HepG2 (cell line): ENCODE data around the gene RPL35A. TPM values are rescaled to one million over a fixed set of nuclear protein-coding genes. Genes with fewer than 3 reads are reported as not detected.
A peak's percentile ranks its signal among the peaks of the same experiment; 100 is the strongest.

ENCODE experiments used
- FOXJ3 ChIP-seq: sonication (generic); formaldehyde crosslinking; IDR thresholded peaks from 2 replicates; pipeline ENCODE4 v1.4.0; 2020; ENCODE audit warnings: missing genetic modification reagents, mild to moderate bottlenecking, borderline replicate concordance
- GABPB1 ChIP-seq: IDR thresholded peaks from 2 replicates; pipeline ENCODE4 v1.6.1; 2016; ENCODE audit warnings: mild to moderate bottlenecking, missing genetic modification reagents, moderate library complexity, missing compliant biosample characterization
- JUND ChIP-seq: sonication (generic); formaldehyde crosslinking; IDR thresholded peaks from 2 replicates; pipeline ENCODE4 v1.8.0; 2022; ENCODE audit warnings: mild to moderate bottlenecking, missing genetic modification reagents
- NCOA2 ChIP-seq: sonication (generic); formaldehyde crosslinking; IDR thresholded peaks from 2 replicates; pipeline ENCODE4 v1.8.0; 2022; ENCODE audit warnings: inconsistent platforms
- ZBTB7B ChIP-seq: sonication (generic); formaldehyde crosslinking; IDR thresholded peaks from 2 replicates; pipeline ENCODE4 v1.4.0; 2020; ENCODE audit warnings: missing genetic modification reagents
- ZNF274 ChIP-seq: sonication (generic); formaldehyde crosslinking; IDR thresholded peaks from 2 replicates; pipeline ENCODE4 v1.5.1; 2020; ENCODE audit warnings: mild to moderate bottlenecking, missing genetic modification reagents
- ZNF337 ChIP-seq: sonication (generic); formaldehyde crosslinking; IDR thresholded peaks from 2 replicates; pipeline ENCODE4 v1.5.1; 2020; ENCODE audit warnings: missing genetic modification reagents, low read depth, mild to moderate bottlenecking, borderline replicate concordance
- ZNF543 ChIP-seq: sonication (generic); formaldehyde crosslinking; IDR thresholded peaks from 2 replicates; pipeline ENCODE4 v1.4.0; 2020; ENCODE audit warnings: mild to moderate bottlenecking, missing genetic modification reagents
- ZNF552 ChIP-seq: sonication (generic); formaldehyde crosslinking; IDR thresholded peaks from 2 replicates; pipeline ENCODE4 v1.9.0; 2022; ENCODE audit warnings: missing genetic modification reagents, mild to moderate bottlenecking, borderline replicate concordance
- ZNF768 ChIP-seq: sonication (generic); formaldehyde crosslinking; IDR thresholded peaks from 2 replicates; pipeline ENCODE4 v1.4.0; 2020; ENCODE audit warnings: missing genetic modification reagents
- ZNF772 ChIP-seq: sonication (generic); formaldehyde crosslinking; IDR thresholded peaks from 2 replicates; pipeline ENCODE4 v1.5.0; 2020; ENCODE audit warnings: mild to moderate bottlenecking, missing genetic modification reagents
- ZNF878 ChIP-seq: sonication (generic); formaldehyde crosslinking; IDR thresholded peaks from 2 replicates; pipeline ENCODE4 v1.8.1; 2023; ENCODE audit warnings: mild to moderate bottlenecking, missing genetic modification reagents, moderate library complexity
- ZNF883 ChIP-seq: sonication (generic); formaldehyde crosslinking; IDR thresholded peaks from 2 replicates; pipeline ENCODE4 v1.5.1; 2020; ENCODE audit warnings: mild to moderate bottlenecking, missing genetic modification reagents; ENCODE audit errors: not compliant biosample characterization
- polyA plus RNA-seq, 8 experiments: library from polyadenylated mRNA; depleted of rRNA in 3 of 8; stranded (reverse) in 7 of 8; unstranded in 1 of 8; fragments of >200 nt; fragmentation: Illumina TruSeq in 4 of 8; extraction: Trizol in 4 of 8; gene quantifications; 2 replicates each; pipeline versions ENCODE4 v1.2.1 to v1.2.3, GENCODE V29; 2011 to 2016; ENCODE audit warnings: low read depth in 4 of 8, missing spikeins in 1 of 8, mixed read lengths in 1 of 8; ENCODE audit not compliant: insufficient read depth in 1 of 8
- total RNA-seq, 5 experiments: library from RNA; depleted of rRNA; stranded (reverse); fragments of >200 nt; fragmentation: Illumina TruSeq; extraction: Trizol; gene quantifications; 2 replicates each; pipeline ENCODE4 v1.2.3, GENCODE V29; 2016; ENCODE audit warnings: low read depth in 1 of 5
- TF ChIP-seq, protein P1 (sequence below): IDR thresholded peaks from 2 replicates; pipeline ENCODE4 v1.6.1; 2012; ENCODE audit warnings: low read depth, low read length, improper control_type of control experiment
- TF ChIP-seq, protein P2 (sequence below): sonication (generic); formaldehyde crosslinking; IDR thresholded peaks from 2 replicates; pipeline ENCODE4 v1.8.0; 2022; ENCODE audit warnings: mild to moderate bottlenecking, missing genetic modification reagents, borderline replicate concordance
- TF ChIP-seq, protein P3 (sequence below): sonication (generic); formaldehyde crosslinking; IDR thresholded peaks from 2 replicates; pipeline ENCODE4 v1.4.0; 2020; ENCODE audit warnings: missing genetic modification reagents
- TF ChIP-seq, protein P4 (sequence below): sonication (generic); formaldehyde crosslinking; IDR thresholded peaks from 2 replicates; pipeline ENCODE4 v1.5.1; 2020; ENCODE audit warnings: missing genetic modification reagents, mild to moderate bottlenecking, borderline replicate concordance
- TF ChIP-seq, protein P5 (sequence below): IDR thresholded peaks from 2 replicates; pipeline ENCODE4 v1.6.1; 2016; ENCODE audit warnings: missing biosample characterization, missing genetic modification reagents, low read depth

RPL35A gene
- total and polyA plus RNA-seq, 2 of the 13 experiments (the other 11 are each of a cell fraction or from before 2014, with no cell fraction given), result 1,001 to 1,582 TPM

DNA sequence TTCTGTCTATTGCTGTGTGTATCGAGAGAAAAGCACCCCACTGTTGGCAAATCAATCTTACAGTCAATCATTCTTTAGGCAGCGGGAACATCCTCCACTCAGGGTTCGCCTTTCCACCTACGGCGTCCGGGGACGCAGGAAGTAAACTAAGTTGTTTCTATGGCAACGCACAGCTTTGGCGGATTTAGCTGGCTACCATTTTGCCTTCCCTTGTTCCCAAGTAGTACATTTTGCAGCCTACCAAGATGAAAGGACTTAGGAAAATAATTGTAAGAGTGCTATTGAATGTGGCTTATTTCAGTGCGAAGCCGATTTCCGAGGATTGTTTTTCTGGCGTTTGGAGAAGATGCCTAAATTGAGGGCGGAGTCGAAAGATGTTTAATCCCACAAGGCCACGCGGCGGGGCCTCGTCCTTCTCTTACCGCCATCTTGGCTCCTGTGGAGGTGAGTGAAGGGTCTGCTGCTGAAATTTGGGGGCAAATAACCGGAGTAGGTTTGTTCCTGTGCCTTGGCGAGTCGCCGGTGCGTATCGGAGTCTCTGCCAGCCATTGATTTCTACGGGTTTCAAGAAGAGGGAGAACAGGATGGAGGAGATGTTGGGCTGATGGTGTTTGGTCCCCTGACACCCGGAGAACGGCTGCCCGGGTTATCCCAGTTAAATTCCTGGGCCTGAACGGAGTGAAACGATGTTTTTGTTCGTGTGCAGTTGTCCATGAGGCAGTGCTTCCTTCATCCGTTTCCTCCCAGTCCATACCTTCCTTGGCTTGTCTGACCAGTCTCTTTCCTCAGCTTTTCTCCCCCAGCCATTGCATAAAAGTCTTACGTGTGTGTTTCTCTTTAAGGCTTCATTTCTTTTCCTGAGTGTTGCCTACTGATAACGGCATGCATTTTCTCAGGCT is at the start of gene RPL35A (continued):
- TF ChIP-seq, protein P1, sequence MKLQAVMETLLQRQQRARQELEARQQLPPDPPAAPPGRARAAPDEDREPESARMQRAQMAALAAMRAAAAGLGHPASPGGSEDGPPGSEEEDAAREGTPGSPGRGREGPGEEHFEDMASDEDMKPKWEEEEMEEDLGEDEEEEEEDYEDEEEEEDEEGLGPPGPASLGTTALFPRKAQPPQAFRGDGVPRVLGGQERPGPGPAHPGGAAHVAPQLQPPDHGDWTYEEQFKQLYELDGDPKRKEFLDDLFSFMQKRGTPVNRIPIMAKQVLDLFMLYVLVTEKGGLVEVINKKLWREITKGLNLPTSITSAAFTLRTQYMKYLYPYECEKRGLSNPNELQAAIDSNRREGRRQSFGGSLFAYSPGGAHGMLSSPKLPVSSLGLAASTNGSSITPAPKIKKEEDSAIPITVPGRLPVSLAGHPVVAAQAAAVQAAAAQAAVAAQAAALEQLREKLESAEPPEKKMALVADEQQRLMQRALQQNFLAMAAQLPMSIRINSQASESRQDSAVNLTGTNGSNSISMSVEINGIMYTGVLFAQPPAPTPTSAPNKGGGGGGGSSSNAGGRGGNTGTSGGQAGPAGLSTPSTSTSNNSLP, result peak; percentile 75
- TF ChIP-seq, protein P2, sequence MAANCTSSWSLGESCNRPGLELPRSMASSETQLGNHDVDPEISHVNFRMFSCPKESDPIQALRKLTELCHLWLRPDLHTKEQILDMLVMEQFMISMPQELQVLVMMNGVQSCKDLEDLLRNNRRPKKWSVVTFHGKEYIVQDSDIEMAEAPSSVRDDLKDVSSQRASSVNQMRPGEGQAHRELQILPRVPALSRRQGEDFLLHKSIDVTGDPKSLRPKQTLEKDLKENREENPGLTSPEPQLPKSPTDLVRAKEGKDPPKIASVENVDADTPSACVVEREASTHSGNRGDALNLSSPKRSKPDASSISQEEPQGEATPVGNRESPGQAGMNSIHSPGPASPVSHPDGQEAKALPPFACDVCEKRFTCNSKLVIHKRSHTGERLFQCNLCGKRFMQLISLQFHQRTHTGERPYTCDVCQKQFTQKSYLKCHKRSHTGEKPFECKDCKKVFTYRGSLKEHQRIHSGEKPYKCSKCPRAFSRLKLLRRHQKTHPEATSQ (CRISPR knock-in tag), result peak; percentile 6; the same call in 1 of the 2 replicates
- TF ChIP-seq GABPB1 (CRISPR knock-in tag), result peak; percentile 88
- peak; percentile 29 for TF ChIP-seq NCOA2 (CRISPR knock-in tag)
- peak; percentile 20 for TF ChIP-seq ZNF883 (CRISPR knock-in tag)
- TF ChIP-seq, protein P3, sequence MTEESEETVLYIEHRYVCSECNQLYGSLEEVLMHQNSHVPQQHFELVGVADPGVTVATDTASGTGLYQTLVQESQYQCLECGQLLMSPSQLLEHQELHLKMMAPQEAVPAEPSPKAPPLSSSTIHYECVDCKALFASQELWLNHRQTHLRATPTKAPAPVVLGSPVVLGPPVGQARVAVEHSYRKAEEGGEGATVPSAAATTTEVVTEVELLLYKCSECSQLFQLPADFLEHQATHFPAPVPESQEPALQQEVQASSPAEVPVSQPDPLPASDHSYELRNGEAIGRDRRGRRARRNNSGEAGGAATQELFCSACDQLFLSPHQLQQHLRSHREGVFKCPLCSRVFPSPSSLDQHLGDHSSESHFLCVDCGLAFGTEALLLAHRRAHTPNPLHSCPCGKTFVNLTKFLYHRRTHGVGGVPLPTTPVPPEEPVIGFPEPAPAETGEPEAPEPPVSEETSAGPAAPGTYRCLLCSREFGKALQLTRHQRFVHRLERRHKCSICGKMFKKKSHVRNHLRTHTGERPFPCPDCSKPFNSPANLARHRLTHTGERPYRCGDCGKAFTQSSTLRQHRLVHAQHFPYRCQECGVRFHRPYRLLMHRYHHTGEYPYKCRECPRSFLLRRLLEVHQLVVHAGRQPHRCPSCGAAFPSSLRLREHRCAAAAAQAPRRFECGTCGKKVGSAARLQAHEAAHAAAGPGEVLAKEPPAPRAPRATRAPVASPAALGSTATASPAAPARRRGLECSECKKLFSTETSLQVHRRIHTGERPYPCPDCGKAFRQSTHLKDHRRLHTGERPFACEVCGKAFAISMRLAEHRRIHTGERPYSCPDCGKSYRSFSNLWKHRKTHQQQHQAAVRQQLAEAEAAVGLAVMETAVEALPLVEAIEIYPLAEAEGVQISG (CRISPR knock-in tag), result peak; percentile 72
- TF ChIP-seq FOXJ3 (CRISPR knock-in tag), result peak; percentile 76; the same call in 1 of the 2 replicates
- no peak; the same call in 1 of the 2 replicates for TF ChIP-seq ZNF337 (CRISPR knock-in tag)
- TF ChIP-seq ZNF878 (CRISPR knock-in tag), result 0 out of 2 replicates have a peak, but pooled peaks have one; percentile 28
- TF ChIP-seq, protein P4, sequence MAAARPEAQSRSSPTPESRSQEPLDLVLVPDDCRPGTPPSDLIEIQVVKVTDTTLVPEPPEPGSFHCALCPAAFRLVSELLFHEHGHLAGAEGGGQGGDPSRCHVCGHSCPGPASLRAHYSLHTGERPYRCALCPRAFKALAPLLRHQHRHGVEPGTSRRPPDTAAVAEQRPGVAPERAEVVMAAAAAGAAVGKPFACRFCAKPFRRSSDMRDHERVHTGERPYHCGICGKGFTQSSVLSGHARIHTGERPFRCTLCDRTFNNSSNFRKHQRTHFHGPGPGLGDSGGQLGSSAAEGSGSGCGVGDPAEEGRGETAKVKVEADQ (CRISPR knock-in tag), result peak; percentile 68
- peak; percentile 72; the same call in 1 of the 2 replicates for TF ChIP-seq ZNF274 (CRISPR knock-in tag)
- TF ChIP-seq ZNF768 (CRISPR knock-in tag), result no peak
- peak; percentile 40; the same call in 1 of the 2 replicates for TF ChIP-seq ZBTB7B
- TF ChIP-seq JUND, result peak; percentile 58; the same call in 1 of the 2 replicates
- peak; percentile 45; the same call in 1 of the 2 replicates for TF ChIP-seq ZNF772 (CRISPR knock-in tag)
- TF ChIP-seq, protein P5, sequence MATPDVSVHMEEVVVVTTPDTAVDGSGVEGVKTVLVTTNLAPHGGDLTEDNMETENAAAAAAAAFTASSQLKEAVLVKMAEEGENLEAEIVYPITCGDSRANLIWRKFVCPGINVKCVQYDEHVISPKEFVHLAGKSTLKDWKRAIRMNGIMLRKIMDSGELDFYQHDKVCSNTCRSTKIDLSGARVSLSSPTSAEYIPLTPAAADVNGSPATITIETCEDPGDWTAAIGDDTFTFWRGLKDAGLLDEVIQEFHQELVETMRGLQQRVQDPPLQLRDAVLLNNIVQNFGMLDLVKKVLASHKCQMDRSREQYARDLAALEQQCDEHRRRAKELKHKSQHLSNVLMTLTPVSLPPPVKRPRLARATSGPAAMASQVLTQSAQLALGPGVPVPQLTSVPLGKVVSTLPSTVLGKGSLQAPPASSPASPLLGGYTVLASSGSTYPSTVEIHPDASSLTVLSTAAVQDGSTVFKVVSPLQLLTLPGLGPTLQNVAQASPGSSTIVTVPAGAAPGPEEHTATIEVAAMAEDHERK, result peak; percentile 54; the same call in 1 of the 2 replicates
- no peak for TF ChIP-seq ZNF552 (CRISPR knock-in tag)
- peak; percentile 45; the same call in 1 of the 2 replicates for TF ChIP-seq ZNF543
